AG09319 (cell line): ENCODE results near the gene TRIM44.

Source experiments
- DNase-seq: peaks from one replicate; pipeline ENCODE4 v3.0.0-alpha.2; 2010; ENCODE audit warnings: low read depth; ENCODE audit errors: extremely low read depth
- TF ChIP-seq, protein P1 (sequence below): IDR thresholded peaks from 2 replicates; pipeline ENCODE4 v1.5.1; 2011; ENCODE audit warnings: low read depth, mild to moderate bottlenecking, inconsistent platforms, low read length, moderate library complexity

TRIM44 gene

DNA sequence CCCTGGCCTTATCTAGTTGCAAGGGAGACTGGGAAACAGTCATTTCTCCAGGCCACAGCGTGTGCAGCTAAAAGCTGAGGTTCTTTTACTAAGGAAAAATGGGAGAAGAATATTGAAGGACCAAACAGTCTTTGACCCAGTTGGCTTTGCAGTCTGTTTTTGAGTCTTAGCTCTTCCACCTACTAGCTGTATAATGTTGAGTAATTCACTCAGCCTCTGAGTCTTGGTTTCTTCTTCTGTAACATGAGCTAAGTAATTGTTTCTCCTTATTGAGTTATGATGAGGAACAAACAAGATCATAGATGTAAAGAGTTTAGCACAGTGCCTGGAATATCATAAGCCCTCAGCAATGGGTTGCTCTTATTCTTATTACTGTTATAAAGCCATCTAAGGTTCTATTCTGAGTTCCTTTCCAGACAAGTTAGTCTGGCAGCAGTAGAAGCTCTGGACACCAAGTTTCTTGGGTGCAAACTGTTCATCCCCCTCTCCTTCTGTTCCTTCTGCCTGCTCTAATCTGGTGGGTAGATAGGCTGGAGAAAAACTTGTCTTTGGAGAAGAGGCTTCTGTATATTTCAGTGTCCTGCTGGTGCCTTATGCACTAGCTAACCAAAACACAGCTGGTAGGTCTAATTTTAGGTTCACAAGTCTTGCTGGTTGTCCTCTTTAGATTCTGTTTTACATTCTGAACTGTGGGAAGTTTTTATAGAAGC, 13.5 kb downstream of the TRIM44 start:
- TF ChIP-seq, protein P1, sequence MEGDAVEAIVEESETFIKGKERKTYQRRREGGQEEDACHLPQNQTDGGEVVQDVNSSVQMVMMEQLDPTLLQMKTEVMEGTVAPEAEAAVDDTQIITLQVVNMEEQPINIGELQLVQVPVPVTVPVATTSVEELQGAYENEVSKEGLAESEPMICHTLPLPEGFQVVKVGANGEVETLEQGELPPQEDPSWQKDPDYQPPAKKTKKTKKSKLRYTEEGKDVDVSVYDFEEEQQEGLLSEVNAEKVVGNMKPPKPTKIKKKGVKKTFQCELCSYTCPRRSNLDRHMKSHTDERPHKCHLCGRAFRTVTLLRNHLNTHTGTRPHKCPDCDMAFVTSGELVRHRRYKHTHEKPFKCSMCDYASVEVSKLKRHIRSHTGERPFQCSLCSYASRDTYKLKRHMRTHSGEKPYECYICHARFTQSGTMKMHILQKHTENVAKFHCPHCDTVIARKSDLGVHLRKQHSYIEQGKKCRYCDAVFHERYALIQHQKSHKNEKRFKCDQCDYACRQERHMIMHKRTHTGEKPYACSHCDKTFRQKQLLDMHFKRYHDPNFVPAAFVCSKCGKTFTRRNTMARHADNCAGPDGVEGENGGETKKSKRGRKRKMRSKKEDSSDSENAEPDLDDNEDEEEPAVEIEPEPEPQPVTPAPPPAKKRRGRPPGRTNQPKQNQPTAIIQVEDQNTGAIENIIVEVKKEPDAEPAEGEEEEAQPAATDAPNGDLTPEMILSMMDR, result no peak
- no peak for DNase-seq

DNA sequence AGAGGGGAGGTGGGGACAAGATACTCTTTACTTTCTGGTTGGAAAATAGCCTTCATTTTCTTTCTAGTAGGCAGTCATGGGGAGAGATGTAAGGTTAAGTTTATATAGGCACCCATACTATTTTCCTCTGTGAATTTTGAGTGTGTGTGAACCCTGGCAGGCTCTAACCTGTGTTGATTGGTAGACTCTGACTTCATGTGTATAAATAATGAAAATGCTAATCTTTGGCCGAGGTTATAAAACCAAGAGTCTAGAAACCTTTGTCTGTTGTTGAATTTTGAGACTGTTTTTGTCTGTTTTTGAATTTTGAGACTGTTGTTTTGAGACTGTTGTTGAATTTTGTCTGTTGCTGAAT, 14.0 kb downstream of the TRIM44 start:
- TF ChIP-seq, protein P1, result no peak

DNA sequence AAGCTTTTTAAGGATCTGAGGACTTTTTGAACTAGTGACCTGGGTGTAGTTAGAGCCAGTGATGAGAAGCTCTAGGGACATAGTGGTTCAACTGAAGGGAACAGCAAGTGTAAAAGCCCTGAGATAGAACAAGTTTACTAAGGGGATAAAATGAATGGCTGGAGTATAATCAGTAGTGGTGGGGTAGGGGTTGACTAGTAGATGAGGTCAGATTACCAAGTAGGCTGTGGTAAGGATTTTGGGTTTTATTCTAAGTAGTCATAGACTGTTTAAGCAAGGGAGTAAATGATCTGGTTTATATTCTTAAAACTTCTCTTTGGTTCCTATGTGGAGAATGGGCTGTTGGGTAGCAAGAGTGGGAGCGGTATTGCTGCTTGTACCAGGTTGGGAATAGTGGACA, 15.3 kb downstream of the TRIM44 start:
- TF ChIP-seq, protein P1, result no peak
- DNase-seq, result no peak

More for the DNA sequence above, 14.0 kb downstream of the TRIM44 start:
- no peak for DNase-seq

DNA sequence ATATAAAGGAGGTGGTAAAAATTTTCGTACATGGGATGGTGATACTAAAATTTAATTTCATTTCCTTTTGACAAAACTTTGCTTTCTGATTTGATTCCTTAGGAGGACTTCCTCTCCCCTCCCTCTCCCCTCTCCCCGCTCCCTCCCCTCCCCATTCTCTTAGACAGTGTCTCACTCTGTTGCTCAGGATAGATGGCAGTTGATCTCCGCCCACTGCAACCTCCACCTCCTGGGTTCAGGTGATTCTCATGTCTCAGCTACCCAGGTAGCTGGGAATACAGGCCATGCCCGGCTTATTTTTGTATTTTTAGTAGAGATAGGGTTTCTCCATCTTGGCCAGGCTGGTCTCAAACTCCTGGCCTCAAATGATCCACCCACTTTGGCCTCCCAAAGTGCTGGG, 15.9 kb downstream of the TRIM44 start:
- no peak for DNase-seq
- TF ChIP-seq, protein P1, result no peak

DNA sequence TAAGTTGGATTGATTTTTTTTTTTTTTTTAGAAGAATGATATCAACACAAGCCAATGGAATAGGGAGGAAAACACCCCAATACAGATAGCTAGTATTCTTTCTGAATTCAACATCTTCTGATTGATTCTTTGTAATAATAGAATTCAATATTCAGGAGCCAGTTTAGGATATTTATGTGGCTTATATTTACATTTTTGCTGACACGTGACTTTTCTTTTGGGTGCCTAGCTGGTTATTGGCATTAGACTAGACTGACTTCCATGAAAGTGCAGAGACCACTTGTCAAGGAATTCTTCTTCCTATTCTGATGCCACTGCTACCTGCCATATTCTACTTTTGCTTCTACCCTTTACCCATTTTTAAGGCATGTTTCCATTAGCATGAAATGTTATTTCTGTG, 16.4 kb downstream of the TRIM44 start:
- TF ChIP-seq, protein P1, result no peak
- DNase-seq, result no peak

DNA sequence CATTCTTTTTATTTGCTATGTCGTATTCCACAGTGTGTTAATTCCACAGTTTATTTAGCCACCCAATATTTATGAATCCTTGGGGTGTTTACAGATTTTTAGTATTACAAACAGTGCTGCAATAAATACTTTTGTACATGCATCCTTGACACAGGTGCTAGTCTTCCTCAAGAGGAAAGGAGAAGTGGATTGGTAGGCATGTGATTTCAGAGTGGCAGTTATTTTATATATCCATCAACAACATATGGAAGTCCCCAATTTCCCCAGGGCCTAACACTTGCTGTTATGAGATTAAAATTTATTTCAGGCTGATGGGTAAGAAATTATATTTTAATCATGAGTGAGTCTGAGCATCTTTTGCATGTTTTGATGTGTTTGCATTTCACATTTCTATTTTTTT, 17.9 kb downstream of the TRIM44 start:
- DNase-seq, result no peak
- TF ChIP-seq, protein P1, result no peak

DNA sequence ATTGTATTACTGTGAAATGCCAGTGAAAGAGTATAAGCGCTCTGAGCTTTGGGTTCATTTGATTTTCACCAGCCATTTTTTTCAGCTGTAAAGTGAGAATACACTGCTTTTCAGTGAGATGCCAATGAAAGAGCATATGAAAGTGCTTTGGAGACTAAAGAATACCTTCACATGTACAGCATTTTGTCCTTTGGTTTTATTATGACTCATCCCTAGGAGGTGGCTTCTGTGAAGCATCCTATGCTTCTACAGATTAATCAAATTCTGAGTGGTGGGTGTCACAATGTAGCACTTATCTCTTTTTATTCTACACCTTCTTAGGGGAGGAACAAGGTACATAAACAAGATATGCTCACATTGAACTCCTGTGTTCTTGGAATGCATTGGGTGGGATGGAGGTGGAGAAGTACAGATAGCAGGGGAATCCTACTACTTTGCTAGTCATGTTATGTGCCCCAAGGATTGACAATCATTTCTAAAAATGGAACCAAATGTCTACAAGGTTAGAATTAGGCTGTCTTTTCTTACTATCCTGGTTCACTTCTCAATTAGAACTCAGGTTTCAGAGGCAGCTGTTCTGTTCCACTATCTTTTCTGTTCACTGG, 18.7 kb downstream of the TRIM44 start:
- DNase-seq, result no peak
- TF ChIP-seq, protein P1, result no peak
